Measurements from ENCODE around the gene CHRNA5. TPM values are rescaled to one million over a fixed set of nuclear protein-coding genes. Genes with fewer than 3 reads are reported as not detected.

Gene CHRNA5
- total RNA-seq, 2 donors from 2014 or later: 1.9 to 2.0 TPM

GRCh38 chr15:78629716-78630065 is 64.4 kb downstream of the CHRNA5 start:
- no peak overlapping the region for H3K27ac ChIP-seq

GRCh38 chr15:78630886-78631633 is 65.7 kb downstream of the CHRNA5 start:
- H3K27me3 ChIP-seq (replicated peaks; ENCODE audit: insufficient read depth): no peaks in the 10 kb centered on the region
- no peak overlapping the region for H3K4me3 ChIP-seq
- 93% methylated on average over 9 of the region's 9 CpGs for WGBS
- H3K27ac ChIP-seq: no peak overlapping the region
- intact Hi-C loops (cut with DNase I): no loop called here
- TF ChIP-seq POLR2A (IDR thresholded peaks at IDR 0.05) (no peak), CTCF (IDR thresholded peaks at IDR 0.05) (no peak), POLR2AphosphoS5 (IDR thresholded peaks at IDR 0.05) (no peak)
- H3K36me3 ChIP-seq: no peaks in the 10 kb centered on the region
- H3K4me1 ChIP-seq (replicated peaks): no peaks in the 10 kb centered on the region
- H3K9me3 ChIP-seq: no peaks in the 10 kb centered on the region
- DNase-seq (ENCODE audit: low spot score): no peak

More at GRCh38 chr15:78629716-78630065, 64.4 kb downstream of the CHRNA5 start:
- no peaks in the 10 kb centered on the region for H3K4me1 ChIP-seq (replicated peaks)
- H3K27me3 ChIP-seq (replicated peaks; ENCODE audit: insufficient read depth): no peaks in the 10 kb centered on the region
- no peak overlapping the region for H3K4me3 ChIP-seq
- TF ChIP-seq CTCF (IDR thresholded peaks at IDR 0.05): no peak
- no peak for TF ChIP-seq POLR2A (IDR thresholded peaks at IDR 0.05)
- no peak for TF ChIP-seq POLR2AphosphoS5 (IDR thresholded peaks at IDR 0.05)
- intact Hi-C loops (cut with DNase I): no loop called here
- no peak for DNase-seq (ENCODE audit: low spot score)
- no peaks in the 10 kb centered on the region for H3K36me3 ChIP-seq
- H3K9me3 ChIP-seq: no peaks in the 10 kb centered on the region
- 95% methylated on average over 12 of the region's 12 CpGs for WGBS

DNA sequence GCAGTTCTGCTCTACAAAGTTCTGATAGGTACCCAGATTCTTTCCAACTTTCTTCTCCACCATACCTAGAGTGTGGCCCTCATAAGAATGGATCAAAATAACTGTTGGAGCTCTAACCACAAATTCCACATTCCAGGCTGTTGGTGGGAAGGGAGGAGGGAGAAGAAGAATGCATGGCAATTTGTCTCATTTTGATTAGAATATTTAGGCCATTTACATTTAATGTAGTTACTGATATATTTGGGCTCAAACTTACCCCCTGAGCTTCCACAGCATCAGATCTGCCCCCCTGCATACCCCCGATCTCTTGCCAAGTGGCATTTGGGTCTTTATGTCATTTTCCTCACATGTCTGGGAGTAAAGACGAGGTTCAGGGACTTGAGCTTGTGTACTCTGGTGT is 68.0 kb downstream of the CHRNA5 start:
- WGBS: 92% methylated on average over 2 of the region's 2 CpGs
- no peak for TF ChIP-seq CTCF (IDR thresholded peaks at IDR 0.05)
- TF ChIP-seq POLR2A (IDR thresholded peaks at IDR 0.05): no peak
- no peak for TF ChIP-seq POLR2AphosphoS5 (IDR thresholded peaks at IDR 0.05)
- no peak overlapping the region for H3K4me3 ChIP-seq
- H3K27ac ChIP-seq: no peak overlapping the region
- no peaks in the 10 kb centered on the region for H3K4me1 ChIP-seq (replicated peaks)
- intact Hi-C loops (cut with DNase I): no loop called here
- no peaks in the 10 kb centered on the region for H3K9me3 ChIP-seq
- H3K36me3 ChIP-seq: no peaks in the 10 kb centered on the region
- no peak for DNase-seq (ENCODE audit: low spot score)
- no peaks in the 10 kb centered on the region for H3K27me3 ChIP-seq (replicated peaks; ENCODE audit: insufficient read depth)

GRCh38 chr15:78634210-78635145 is 69.2 kb downstream of the CHRNA5 start:
- WGBS: 81% methylated on average over 12 of the region's 12 CpGs

DNA sequence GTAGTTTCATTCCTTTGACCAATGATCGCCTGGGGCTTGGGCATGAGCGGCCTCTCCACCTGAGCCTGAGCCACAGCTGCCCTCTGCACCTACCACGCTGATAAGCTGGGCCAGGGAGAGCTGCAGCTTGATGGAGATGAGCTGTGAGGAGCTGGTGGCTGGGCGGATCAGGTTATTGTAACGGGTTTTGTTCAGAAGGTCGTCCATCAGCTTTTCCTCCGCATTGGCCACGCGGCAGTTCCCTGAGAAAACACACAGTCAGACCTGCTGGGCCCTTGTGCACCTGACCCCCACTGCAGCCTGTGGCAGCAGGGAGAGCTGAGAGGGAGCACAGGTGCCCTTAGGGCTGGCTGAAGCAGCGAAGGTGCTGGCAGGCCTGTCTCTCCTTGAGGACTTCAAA is 70.0 kb downstream of the CHRNA5 start:
- H3K4me1 ChIP-seq (replicated peaks): no peaks in the 10 kb centered on the region
- intact Hi-C loops (cut with DNase I): no loop called here

More at GRCh38 chr15:78634210-78635145, 69.2 kb downstream of the CHRNA5 start:
- intact Hi-C loops (cut with DNase I): no loop called here
- no peak overlapping the region for H3K4me3 ChIP-seq
- H3K27me3 ChIP-seq (replicated peaks; ENCODE audit: insufficient read depth): no peaks in the 10 kb centered on the region
- DNase-seq (ENCODE audit: low spot score): no peak
- no peaks in the 10 kb centered on the region for H3K4me1 ChIP-seq (replicated peaks)
- no peak for TF ChIP-seq POLR2AphosphoS5 (IDR thresholded peaks at IDR 0.05)
- H3K36me3 ChIP-seq: no peaks in the 10 kb centered on the region
- H3K9me3 ChIP-seq: no peaks in the 10 kb centered on the region
- no peak overlapping the region for H3K27ac ChIP-seq

More for the DNA sequence above, 70.0 kb downstream of the CHRNA5 start:
- H3K27ac ChIP-seq: no peak overlapping the region
- no peak for TF ChIP-seq POLR2AphosphoS5 (IDR thresholded peaks at IDR 0.05)
- TF ChIP-seq POLR2A (IDR thresholded peaks at IDR 0.05): no peak
- TF ChIP-seq CTCF (IDR thresholded peaks at IDR 0.05): no peak
- H3K36me3 ChIP-seq: no peaks in the 10 kb centered on the region
- no peaks in the 10 kb centered on the region for H3K9me3 ChIP-seq
- no peak overlapping the region for H3K4me3 ChIP-seq
- no peaks in the 10 kb centered on the region for H3K27me3 ChIP-seq (replicated peaks; ENCODE audit: insufficient read depth)
- WGBS: 92% methylated on average over 10 of the region's 10 CpGs
- DNase-seq (ENCODE audit: low spot score): no peak
